PFSK-1 (cell line): Measurements from ENCODE around the gene MUC4.

Source experiments
- FOXP2 ChIP-seq: optimal IDR thresholded peaks from 2 replicates; pipeline ENCODE3; 2011; ENCODE audit warnings: borderline replicate concordance, control low read depth, inconsistent platforms; ENCODE audit not compliant: insufficient read depth; ENCODE audit errors: extremely low read length, extremely low read depth
- POLR2AphosphoS5 ChIP-seq: IDR thresholded peaks from 2 replicates; pipeline ENCODE4 v1.6.1; 2012; ENCODE audit warnings: low read depth, mild to moderate bottlenecking, control low read depth, low read length, moderate library complexity
- SIN3A ChIP-seq: IDR thresholded peaks from 2 replicates; pipeline ENCODE4 v1.6.1; 2012; ENCODE audit warnings: mild to moderate bottlenecking, low read length, moderate library complexity, borderline replicate concordance; ENCODE audit not compliant: insufficient read depth
- TAF1 ChIP-seq: IDR thresholded peaks from 2 replicates; pipeline ENCODE4 v1.6.1; 2012; ENCODE audit warnings: low read length, control low read depth, borderline replicate concordance; ENCODE audit not compliant: insufficient read depth
- TF ChIP-seq, protein P1 (sequence below), 2 experiments: IDR thresholded peaks; 2 replicates each; pipeline versions ENCODE4 v1.6.1 to v1.8.0; 2011 to 2012; ENCODE audit warnings: low read depth in 2 of 2, low read length in 2 of 2, control low read depth in 1 of 2, inconsistent platforms in 1 of 2, mild to moderate bottlenecking in 1 of 2, moderate library complexity in 1 of 2; ENCODE audit not compliant: insufficient read depth in 1 of 2

MUC4 gene

GRCh38 chr3:195835791-195836190 is 24.1 kb upstream of the MUC4 start:
- TF ChIP-seq SIN3A = no peak
- TF ChIP-seq POLR2AphosphoS5 = no peak
- TF ChIP-seq, protein P1, sequence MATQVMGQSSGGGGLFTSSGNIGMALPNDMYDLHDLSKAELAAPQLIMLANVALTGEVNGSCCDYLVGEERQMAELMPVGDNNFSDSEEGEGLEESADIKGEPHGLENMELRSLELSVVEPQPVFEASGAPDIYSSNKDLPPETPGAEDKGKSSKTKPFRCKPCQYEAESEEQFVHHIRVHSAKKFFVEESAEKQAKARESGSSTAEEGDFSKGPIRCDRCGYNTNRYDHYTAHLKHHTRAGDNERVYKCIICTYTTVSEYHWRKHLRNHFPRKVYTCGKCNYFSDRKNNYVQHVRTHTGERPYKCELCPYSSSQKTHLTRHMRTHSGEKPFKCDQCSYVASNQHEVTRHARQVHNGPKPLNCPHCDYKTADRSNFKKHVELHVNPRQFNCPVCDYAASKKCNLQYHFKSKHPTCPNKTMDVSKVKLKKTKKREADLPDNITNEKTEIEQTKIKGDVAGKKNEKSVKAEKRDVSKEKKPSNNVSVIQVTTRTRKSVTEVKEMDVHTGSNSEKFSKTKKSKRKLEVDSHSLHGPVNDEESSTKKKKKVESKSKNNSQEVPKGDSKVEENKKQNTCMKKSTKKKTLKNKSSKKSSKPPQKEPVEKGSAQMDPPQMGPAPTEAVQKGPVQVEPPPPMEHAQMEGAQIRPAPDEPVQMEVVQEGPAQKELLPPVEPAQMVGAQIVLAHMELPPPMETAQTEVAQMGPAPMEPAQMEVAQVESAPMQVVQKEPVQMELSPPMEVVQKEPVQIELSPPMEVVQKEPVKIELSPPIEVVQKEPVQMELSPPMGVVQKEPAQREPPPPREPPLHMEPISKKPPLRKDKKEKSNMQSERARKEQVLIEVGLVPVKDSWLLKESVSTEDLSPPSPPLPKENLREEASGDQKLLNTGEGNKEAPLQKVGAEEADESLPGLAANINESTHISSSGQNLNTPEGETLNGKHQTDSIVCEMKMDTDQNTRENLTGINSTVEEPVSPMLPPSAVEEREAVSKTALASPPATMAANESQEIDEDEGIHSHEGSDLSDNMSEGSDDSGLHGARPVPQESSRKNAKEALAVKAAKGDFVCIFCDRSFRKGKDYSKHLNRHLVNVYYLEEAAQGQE (IDR thresholded peaks at IDR 0.05; ENCODE audit: insufficient read depth in 1 of 2, low read depth in 2 of 2, low read length in 2 of 2) = no peak
- no peak for TF ChIP-seq TAF1
- TF ChIP-seq FOXP2 = no peak

GRCh38 chr3:195834675-195835583 is 23.2 kb upstream of the MUC4 start:
- TF ChIP-seq FOXP2 = no peak
- TF ChIP-seq TAF1 = no peak
- TF ChIP-seq, protein P1 (IDR thresholded peaks at IDR 0.05; ENCODE audit: insufficient read depth in 1 of 2, low read depth in 2 of 2, low read length in 2 of 2) = no peak
- TF ChIP-seq POLR2AphosphoS5 = no peak
- TF ChIP-seq SIN3A = no peak

- TF ChIP-seq POLR2AphosphoS5 = no peak
- TF ChIP-seq TAF1 = no peak
- no peak for TF ChIP-seq SIN3A
- TF ChIP-seq, protein P1 (IDR thresholded peaks at IDR 0.05; ENCODE audit: insufficient read depth in 1 of 2, low read depth in 2 of 2, low read length in 2 of 2) = no peak
- TF ChIP-seq FOXP2 = no peak
Measured at GRCh38 chr3:195829897-195830254, 18.1 kb upstream of the MUC4 start.

- TF ChIP-seq SIN3A = no peak
- no peak for TF ChIP-seq TAF1
- TF ChIP-seq POLR2AphosphoS5 = no peak
- TF ChIP-seq, protein P1 (IDR thresholded peaks at IDR 0.05; ENCODE audit: insufficient read depth in 1 of 2, low read depth in 2 of 2, low read length in 2 of 2) = no peak
- no peak for TF ChIP-seq FOXP2
Measured at GRCh38 chr3:195828762-195829161, 17.0 kb upstream of the MUC4 start.
